GM23338 (cell line): ENCODE data around the gene LPCAT3. TPM values are rescaled to one million over a fixed set of nuclear protein-coding genes. Genes with fewer than 3 reads are reported as not detected.

Experiments
- ATAC-seq: fragments of 200-7000 bp; cut with Tn5 transposase; 3 replicates; pipeline ENCODE4 v1.9.1; 2020
- DNase-seq: peaks from one replicate; pipeline ENCODE4 v3.0.0-alpha.2; 2015; ENCODE audit warnings: low spot score
- H2AFZ ChIP-seq: fragments of 200-600 bp; sonication (generic); 2 replicates; pipeline ENCODE4 v1.8.0; 2016; ENCODE audit warnings: antibody characterized with exemption, mild to moderate bottlenecking, moderate library complexity
- H3F3A ChIP-seq: fragments of 200-600 bp; sonication (generic); replicated peaks from 2 replicates; pipeline ENCODE4 v1.8.0; 2017; ENCODE audit warnings: antibody characterized with exemption, mixed run types, low read depth
- H3K27ac ChIP-seq: fragments of 200-600 bp; sonication (generic); 2 replicates; pipeline ENCODE4 v1.6.1; 2016; ENCODE audit warnings: low read depth
- H3K27me3 ChIP-seq: fragments of 200-600 bp; sonication (generic); 2 replicates; pipeline ENCODE4 v1.8.0; 2016; ENCODE audit warnings: mild to moderate bottlenecking, mixed run types, moderate library complexity; ENCODE audit not compliant: insufficient read depth
- H3K36me3 ChIP-seq: fragments of 200-600 bp; sonication (generic); 2 replicates; pipeline ENCODE4 v1.8.0; 2016; ENCODE audit warnings: mild to moderate bottlenecking; ENCODE audit not compliant: insufficient read depth
- H3K4me1 ChIP-seq: fragments of 200-600 bp; sonication (generic); 2 replicates; pipeline ENCODE4 v1.8.0; 2016; ENCODE audit warnings: mild to moderate bottlenecking, moderate library complexity; ENCODE audit not compliant: insufficient read depth
- H3K4me2 ChIP-seq: fragments of 200-600 bp; sonication (generic); 2 replicates; pipeline ENCODE4 v1.7.1; 2017; ENCODE audit warnings: mixed run types
- H3K4me3 ChIP-seq: fragments of 200-600 bp; sonication (generic); 2 replicates; pipeline ENCODE4 v1.6.1; 2016; ENCODE audit warnings: mixed run types
- H3K79me2 ChIP-seq: fragments of 200-600 bp; sonication (generic); replicated peaks from 2 replicates; pipeline ENCODE4 v1.8.0; 2017; ENCODE audit warnings: mild to moderate bottlenecking; ENCODE audit not compliant: insufficient read depth
- H3K9me2 ChIP-seq: fragments of 200-600 bp; sonication (generic); 2 replicates; pipeline ENCODE4 v1.8.0; 2017; ENCODE audit not compliant: insufficient read depth
- H4K20me1 ChIP-seq: fragments of 200-600 bp; sonication (generic); replicated peaks from 2 replicates; pipeline ENCODE4 v1.8.0; 2017; ENCODE audit warnings: mild to moderate bottlenecking; ENCODE audit not compliant: insufficient read depth
- H3K27ac Mint-ChIP-seq: 2 replicates; pipeline ENCODE4 v1.8.0; 2020; ENCODE audit warnings: inconsistent platforms, mild to moderate bottlenecking, moderate library complexity, mixed read lengths
- H3K27me3 Mint-ChIP-seq: 3 replicates; pipeline ENCODE4 v1.8.0; 2022; ENCODE audit warnings: low read depth, mild to moderate bottlenecking, moderate library complexity, mixed read lengths, inconsistent platforms; ENCODE audit not compliant: insufficient read depth, poor library complexity
- H3K36me3 Mint-ChIP-seq: 3 replicates; pipeline ENCODE4 v1.8.0; 2021; ENCODE audit warnings: low read depth, mild to moderate bottlenecking, inconsistent platforms, moderate library complexity, mixed read lengths
- H3K4me1 Mint-ChIP-seq: 3 replicates; pipeline ENCODE4 v1.8.0; 2020; ENCODE audit warnings: mild to moderate bottlenecking, inconsistent platforms, mixed read lengths
- H3K4me3 Mint-ChIP-seq: 3 replicates; pipeline ENCODE4 v1.8.0; 2021; ENCODE audit warnings: moderate library complexity, mild to moderate bottlenecking, inconsistent platforms, mixed read lengths
- H3K9me3 Mint-ChIP-seq: 3 replicates; pipeline ENCODE4 v1.8.0; 2020; ENCODE audit warnings: moderate library complexity, mild to moderate bottlenecking, inconsistent platforms, mixed read lengths
- CREB1 ChIP-seq: fragments of 250-450 bp; sonication (Bioruptor Pico); IDR thresholded peaks from 2 replicates; pipeline ENCODE4 v1.5.0; 2020; ENCODE audit warnings: low read depth, mild to moderate bottlenecking, moderate library complexity
- CTCF ChIP-seq, 2 experiments: fragments of 200-600 bp in 1 of 2; sonication (generic) in 1 of 2; conservative IDR thresholded peaks; 2 replicates each; pipeline versions ENCODE4 v1.5.1 to v1.6.1; 2016 to 2017; ENCODE audit warnings: antibody characterized with exemption in 2 of 2, low read depth in 2 of 2, mild to moderate bottlenecking in 2 of 2, moderate library complexity in 1 of 2
- EZH2 ChIP-seq: fragments of 200-600 bp; sonication (generic); IDR thresholded peaks from one replicate; pipeline ENCODE4 v1.8.0; 2017; ENCODE audit warnings: antibody characterized with exemption, mild to moderate bottlenecking, low read depth; ENCODE audit not compliant: unreplicated experiment
- EZH2phosphoT487 ChIP-seq: fragments of 200-600 bp; sonication (generic); IDR thresholded peaks from one replicate; pipeline ENCODE4 v1.8.1; 2018; ENCODE audit warnings: antibody characterized with exemption; ENCODE audit not compliant: unreplicated experiment
- JUNB ChIP-seq: IDR thresholded peaks from one replicate; pipeline ENCODE4 v1.6.1; 2016; ENCODE audit warnings: antibody characterized with exemption; ENCODE audit not compliant: unreplicated experiment
- NANOG ChIP-seq: IDR thresholded peaks from 2 replicates; pipeline ENCODE4 v1.6.1; 2016; ENCODE audit warnings: antibody characterized with exemption, borderline replicate concordance
- POLR2AphosphoS5 ChIP-seq: IDR thresholded peaks from 2 replicates; pipeline ENCODE4 v1.6.1; 2016; ENCODE audit warnings: antibody characterized with exemption, low read depth
- REST ChIP-seq: IDR thresholded peaks from one replicate; pipeline ENCODE4 v1.6.1; 2018; ENCODE audit warnings: antibody characterized with exemption; ENCODE audit not compliant: unreplicated experiment
- STAT1 ChIP-seq: IDR thresholded peaks from one replicate; pipeline ENCODE4 v1.6.1; 2016; ENCODE audit warnings: antibody characterized with exemption; ENCODE audit not compliant: unreplicated experiment
- ZNF114 ChIP-seq: fragments of 250-450 bp; sonication (Bioruptor Pico); IDR thresholded peaks from 2 replicates; pipeline ENCODE4 v1.5.0; 2020; ENCODE audit warnings: mild to moderate bottlenecking, moderate library complexity
- ZNF331 ChIP-seq: fragments of 250-450 bp; sonication (Bioruptor Pico); IDR thresholded peaks from 2 replicates; pipeline ENCODE4 v1.5.0; 2020; ENCODE audit warnings: low read depth, mild to moderate bottlenecking, moderate library complexity
- ZNF462 ChIP-seq: fragments of 250-450 bp; sonication (Bioruptor Pico); IDR thresholded peaks from 2 replicates; pipeline ENCODE4 v1.5.0; 2020; ENCODE audit warnings: mild to moderate bottlenecking, moderate library complexity
- polyA plus RNA-seq: library from polyadenylated mRNA; unstranded; fragments of >200 nt; fragmentation: Nextera tagmentation; extraction: Ambion mirVana; gene quantifications from 2 replicates; pipeline ENCODE4 v1.2.1, GENCODE V29; 2016
- total RNA-seq: library from RNA; depleted of rRNA; stranded (reverse); fragments of >200 nt; shearing (Covaris generic); gene quantifications from 2 replicates; pipeline ENCODE4 v1.2.3, GENCODE V29; 2014
- TF ChIP-seq, protein P1 (sequence below): IDR thresholded peaks from 2 replicates; pipeline ENCODE4 v1.6.1; 2016; ENCODE audit warnings: antibody characterized with exemption

Gene LPCAT3
- total and polyA plus RNA-seq, 2 experiments from 2014 or later = 21.4 to 51.5 TPM

- no peak overlapping the region for H3K27ac ChIP-seq
- no peak for ATAC-seq
- no peak for TF ChIP-seq ZNF462 (CRISPR knock-in tag)
- no peak for TF ChIP-seq JUNB
- no peak for TF ChIP-seq CTCF (conservative IDR thresholded peaks at IDR 0.05; ENCODE audit: low read depth in 2 of 2)
- no peak for TF ChIP-seq ZNF114 (CRISPR knock-in tag)
- TF ChIP-seq CREB1 (CRISPR knock-in tag) = no peak
- TF ChIP-seq, protein P1, sequence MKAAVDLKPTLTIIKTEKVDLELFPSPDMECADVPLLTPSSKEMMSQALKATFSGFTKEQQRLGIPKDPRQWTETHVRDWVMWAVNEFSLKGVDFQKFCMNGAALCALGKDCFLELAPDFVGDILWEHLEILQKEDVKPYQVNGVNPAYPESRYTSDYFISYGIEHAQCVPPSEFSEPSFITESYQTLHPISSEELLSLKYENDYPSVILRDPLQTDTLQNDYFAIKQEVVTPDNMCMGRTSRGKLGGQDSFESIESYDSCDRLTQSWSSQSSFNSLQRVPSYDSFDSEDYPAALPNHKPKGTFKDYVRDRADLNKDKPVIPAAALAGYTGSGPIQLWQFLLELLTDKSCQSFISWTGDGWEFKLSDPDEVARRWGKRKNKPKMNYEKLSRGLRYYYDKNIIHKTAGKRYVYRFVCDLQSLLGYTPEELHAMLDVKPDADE = no peak
- TF ChIP-seq REST = no peak
- TF ChIP-seq NANOG = no peak
- TF ChIP-seq STAT1 = no peak
- no peak for TF ChIP-seq ZNF331
- TF ChIP-seq POLR2AphosphoS5 = no peak
- TF ChIP-seq EZH2phosphoT487 = no peak
- no peak for TF ChIP-seq EZH2
Measured at GRCh38 chr12:6934110-6934509, 84.2 kb downstream of the LPCAT3 start.

More at GRCh38 chr12:6934110-6934509, 84.2 kb downstream of the LPCAT3 start:
- Mint-ChIP-seq H3K4me3 (no peak overlapping the region; the same call in 2 of the 3 replicates), H3K36me3 (peaks cover 67% of the 10 kb centered on the region), H3K9me3 (peaks cover 1% of the 10 kb centered on the region; the same call in 1 of the 3 replicates), H3K27me3 (peaks cover 17% of the 10 kb centered on the region), H3K4me1 (peaks cover 45% of the 10 kb centered on the region), H3K27ac (no peak overlapping the region)
- H3K4me2 ChIP-seq = no peak overlapping the region
- peaks cover 17% of the 10 kb centered on the region for H3K36me3 ChIP-seq
- H2AFZ ChIP-seq = no peak overlapping the region
- peaks cover 38% of the 10 kb centered on the region for H4K20me1 ChIP-seq
- H3F3A ChIP-seq = peaks cover 39% of the 10 kb centered on the region
- H3K79me2 ChIP-seq = peaks cover 45% of the 10 kb centered on the region
- no peaks in the 10 kb centered on the region for H3K27me3 ChIP-seq
- H3K9me2 ChIP-seq = no peaks in the 10 kb centered on the region
- peaks cover 29% of the 10 kb centered on the region for H3K4me1 ChIP-seq
- H3K4me3 ChIP-seq = no peak overlapping the region
- no peak for DNase-seq
